Spleen (tissue), 7 donors: Measurements from ENCODE around the gene CENPT.

ENCODE experiments used
- POLR2A ChIP-seq, 3 donors: fragments of 450-650 bp; IDR thresholded peaks; one replicate each; pipeline ENCODE4 v1.5.1; 2017; ENCODE audit warnings: antibody characterized with exemption in 3 of 3, mild to moderate bottlenecking in 1 of 3
- TF ChIP-seq, protein P1 (sequence below), 11 experiments: fragments of 200-600 bp in 7 of 11; fragments of 450-650 bp in 4 of 11; sonication (generic) in 4 of 11; IDR thresholded peaks in 8 of 11; conservative IDR thresholded peaks in 3 of 11; 1 replicate in 7 of 11; 2 replicates in 4 of 11; pipeline versions ENCODE4 v1.4.0 to v1.8.0; 2016 to 2021; ENCODE audit warnings: antibody characterized with exemption in 11 of 11, inconsistent platforms in 4 of 11, mild to moderate bottlenecking in 1 of 11
- donor health status: DM: no; HTN: no; CAD: no; lungs with moderate emphysema.
- donor health status: DM: no; HTN: no; CAD: no.
- donor health status: DM: no; HTN: no; CAD: no.

DNA sequence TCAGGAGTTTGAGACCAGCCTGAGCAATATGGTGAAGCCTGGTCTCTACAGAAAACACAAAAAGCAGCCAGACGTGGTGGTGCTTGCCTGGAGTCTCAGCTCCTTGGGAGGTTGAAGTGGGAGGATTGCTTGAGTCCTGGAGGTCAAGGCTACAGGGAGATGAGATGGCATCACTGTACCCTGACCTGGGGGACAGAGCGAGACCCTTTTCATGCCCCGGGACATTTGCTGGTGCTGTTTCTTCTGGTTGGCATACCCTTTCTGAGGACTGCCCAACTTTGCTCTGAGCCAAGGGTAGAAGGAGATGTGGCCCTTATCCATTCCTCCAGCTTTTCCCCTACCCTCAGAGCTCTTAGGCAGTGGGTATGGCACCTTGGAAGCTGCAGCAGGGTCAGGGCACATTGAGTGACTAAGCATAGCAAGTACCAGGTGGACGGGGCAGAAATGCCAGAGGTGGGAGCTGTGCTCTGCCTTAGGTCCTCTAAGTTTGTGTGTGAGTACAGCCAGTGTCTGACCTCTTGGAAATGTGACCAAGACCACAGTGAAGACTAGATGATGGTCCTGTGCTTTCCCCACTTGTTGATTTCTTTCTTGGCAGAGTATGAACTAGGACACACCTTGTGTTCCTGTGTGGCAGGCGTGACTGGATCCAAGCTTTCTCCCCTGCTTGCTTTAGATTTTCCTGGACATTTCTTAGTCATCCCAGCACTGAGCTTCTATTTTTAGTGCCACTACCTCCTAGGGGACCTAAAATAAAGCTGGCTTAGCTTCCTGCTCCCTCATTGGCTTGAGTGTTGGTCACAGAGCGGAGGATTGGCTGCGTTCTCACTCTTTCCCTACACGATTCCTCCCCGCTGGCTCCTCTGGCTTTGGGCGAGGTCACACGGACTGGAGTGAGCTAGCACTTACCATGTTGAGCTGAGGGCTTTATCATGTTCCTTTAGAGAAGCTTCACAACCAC lies 15.4 kb upstream of the CENPT start:
- TF ChIP-seq, protein P1, sequence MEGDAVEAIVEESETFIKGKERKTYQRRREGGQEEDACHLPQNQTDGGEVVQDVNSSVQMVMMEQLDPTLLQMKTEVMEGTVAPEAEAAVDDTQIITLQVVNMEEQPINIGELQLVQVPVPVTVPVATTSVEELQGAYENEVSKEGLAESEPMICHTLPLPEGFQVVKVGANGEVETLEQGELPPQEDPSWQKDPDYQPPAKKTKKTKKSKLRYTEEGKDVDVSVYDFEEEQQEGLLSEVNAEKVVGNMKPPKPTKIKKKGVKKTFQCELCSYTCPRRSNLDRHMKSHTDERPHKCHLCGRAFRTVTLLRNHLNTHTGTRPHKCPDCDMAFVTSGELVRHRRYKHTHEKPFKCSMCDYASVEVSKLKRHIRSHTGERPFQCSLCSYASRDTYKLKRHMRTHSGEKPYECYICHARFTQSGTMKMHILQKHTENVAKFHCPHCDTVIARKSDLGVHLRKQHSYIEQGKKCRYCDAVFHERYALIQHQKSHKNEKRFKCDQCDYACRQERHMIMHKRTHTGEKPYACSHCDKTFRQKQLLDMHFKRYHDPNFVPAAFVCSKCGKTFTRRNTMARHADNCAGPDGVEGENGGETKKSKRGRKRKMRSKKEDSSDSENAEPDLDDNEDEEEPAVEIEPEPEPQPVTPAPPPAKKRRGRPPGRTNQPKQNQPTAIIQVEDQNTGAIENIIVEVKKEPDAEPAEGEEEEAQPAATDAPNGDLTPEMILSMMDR (IDR thresholded peaks at IDR 0.05 in 8 of 11, conservative IDR thresholded peaks at IDR 0.05 in 3 of 11) = no peak
- no peak for TF ChIP-seq POLR2A (IDR thresholded peaks at IDR 0.05)
